CD14-positive monocyte (primary cell): ENCODE results near the gene EPN3. TPM values are rescaled to one million over a fixed set of nuclear protein-coding genes. Genes with fewer than 3 reads are reported as not detected.

ENCODE experiments used
- DNase-seq, 3 donors: peaks; one replicate each; pipeline ENCODE4 v3.0.0-alpha.2; 2011 to 2022
- H2AFZ ChIP-seq: 2 replicates; pipeline ENCODE4 v1.6.0; 2012; ENCODE audit warnings: mild to moderate bottlenecking, low read depth, low read length, inconsistent platforms; ENCODE audit not compliant: insufficient read depth, poor library complexity, severe bottlenecking
- H3K27ac ChIP-seq, 2 donors: 1 replicate in 1 of 2; 2 replicates in 1 of 2; pipeline ENCODE4 v1.5.1; 2012 to 2013; ENCODE audit warnings: low read length in 2 of 2, control low read depth in 1 of 2, inconsistent platforms in 1 of 2, low read depth in 1 of 2, mild to moderate bottlenecking in 1 of 2
- H3K27me3 ChIP-seq, 2 donors: one replicate each; pipeline versions ENCODE4 v1.6.0 to v1.6.1; 2011 to 2013; ENCODE audit warnings: low read length in 2 of 2; ENCODE audit not compliant: control insufficient read depth in 2 of 2, insufficient read depth in 2 of 2
- H3K36me3 ChIP-seq, 2 donors: replicated peaks in 1 of 2; 1 replicate in 1 of 2; 2 replicates in 1 of 2; pipeline versions ENCODE4 v1.5.1 to v1.6.1; 2012 to 2013; ENCODE audit warnings: low read length in 2 of 2, control low read depth in 1 of 2, inconsistent platforms in 1 of 2, mild to moderate bottlenecking in 1 of 2; ENCODE audit not compliant: insufficient read depth in 2 of 2, control insufficient read depth in 1 of 2
- H3K4me1 ChIP-seq, 2 donors: 1 replicate in 1 of 2; 2 replicates in 1 of 2; pipeline versions ENCODE4 v1.5.1 to v1.6.1; 2012 to 2013; ENCODE audit warnings: low read length in 2 of 2, control low read depth in 1 of 2, inconsistent platforms in 1 of 2, mild to moderate bottlenecking in 1 of 2, moderate library complexity in 1 of 2; ENCODE audit not compliant: insufficient read depth in 2 of 2, control insufficient read depth in 1 of 2
- H3K4me2 ChIP-seq: replicated peaks from 2 replicates; pipeline ENCODE3; 2012; ENCODE audit warnings: low read length, moderate library complexity, mild to moderate bottlenecking; ENCODE audit not compliant: poor library complexity, severe bottlenecking; ENCODE audit errors: extremely low read depth
- H3K4me3 ChIP-seq, 3 experiments: fragments of 200-600 bp in 1 of 3; sonication (generic) in 1 of 3; replicated peaks in 1 of 3; 1 replicate in 2 of 3; 2 replicates in 1 of 3; pipeline ENCODE4 v1.5.1; 2011 to 2013; ENCODE audit warnings: low read length in 3 of 3, mild to moderate bottlenecking in 3 of 3, control low read depth in 2 of 3, low read depth in 2 of 3, inconsistent platforms in 1 of 3, moderate library complexity in 1 of 3
- H3K79me2 ChIP-seq: 2 replicates; pipeline ENCODE4 v1.6.0; 2012; ENCODE audit warnings: mild to moderate bottlenecking, control low read depth, inconsistent platforms, low read length, moderate library complexity; ENCODE audit not compliant: insufficient read depth
- H3K9ac ChIP-seq: 2 replicates; pipeline ENCODE4 v1.6.0; 2017; ENCODE audit warnings: low read length, mild to moderate bottlenecking; ENCODE audit not compliant: insufficient read depth, poor library complexity, severe bottlenecking
- H3K9me3 ChIP-seq, 2 donors: replicated peaks in 1 of 2; 1 replicate in 1 of 2; 2 replicates in 1 of 2; pipeline versions ENCODE4 v1.5.1 to v1.6.1; 2012 to 2013; ENCODE audit warnings: low read length in 2 of 2, control low read depth in 1 of 2; ENCODE audit not compliant: control insufficient read depth in 1 of 2, insufficient read depth in 1 of 2
- H4K20me1 ChIP-seq: 2 replicates; pipeline ENCODE4 v1.6.0; 2012; ENCODE audit warnings: mild to moderate bottlenecking, low read length, control low read depth, moderate library complexity; ENCODE audit not compliant: insufficient read depth
- H3K27ac Mint-ChIP-seq, 7 donors: one replicate each; pipeline ENCODE4 v1.8.0; 2020; ENCODE audit warnings: mild to moderate bottlenecking in 7 of 7, mixed read lengths in 7 of 7, moderate library complexity in 6 of 7, inconsistent platforms in 2 of 7
- H3K27me3 Mint-ChIP-seq, 3 donors: one replicate each; pipeline ENCODE4 v1.8.0; 2021 to 2022; ENCODE audit warnings: low read depth in 3 of 3, mild to moderate bottlenecking in 3 of 3, mixed read lengths in 3 of 3, moderate library complexity in 3 of 3, inconsistent platforms in 1 of 3
- H3K36me3 Mint-ChIP-seq, 2 donors: one replicate each; pipeline ENCODE4 v1.8.0; 2020; ENCODE audit warnings: mixed read lengths in 2 of 2, inconsistent platforms in 1 of 2, mild to moderate bottlenecking in 1 of 2
- H3K4me1 Mint-ChIP-seq: one replicate; pipeline ENCODE4 v1.8.0; 2020; ENCODE audit warnings: mild to moderate bottlenecking, mixed read lengths
- H3K4me3 Mint-ChIP-seq, 2 donors: one replicate each; pipeline ENCODE4 v1.8.0; 2020; ENCODE audit warnings: mild to moderate bottlenecking in 2 of 2, mixed read lengths in 2 of 2, moderate library complexity in 1 of 2
- H3K9me3 Mint-ChIP-seq, 7 donors: one replicate each; pipeline ENCODE4 v1.8.0; 2020 to 2022; ENCODE audit warnings: mixed read lengths in 7 of 7, mild to moderate bottlenecking in 6 of 7, moderate library complexity in 6 of 7, inconsistent platforms in 2 of 7
- WGBS: methylation state at CpG from one replicate; pipeline ENCODE4 v1.1.5; 2013; ENCODE audit warnings: missing lambda C conversion rate; ENCODE audit not compliant: insufficient coverage; 5-methylcytosine and 5-hydroxymethylcytosine counted together
- intact Hi-C, 2 donors: fragments of 100-400 bp; cut with micrococcal nuclease; formaldehyde crosslinking; loops; one replicate each; pipeline versions ENCODE4 v1.15.0 to v1.15.1; 2023
- polyA plus RNA-seq, 3 donors: library from polyadenylated mRNA; depleted of rRNA in 1 of 3; unstranded in 2 of 3; stranded (reverse) in 1 of 3; fragments of 300-500 nt in 2 of 3; fragments of >200 nt in 1 of 3; fragmentation: Illumina TruSeq in 2 of 3; gene quantifications; 1 replicate in 2 of 3; 2 replicates in 1 of 3; pipeline ENCODE4 v1.2.3, GENCODE V29; 2012 to 2021
- TF ChIP-seq, protein P1 (sequence below): fragments of 200-600 bp; IDR thresholded peaks from one replicate; pipeline ENCODE4 v1.8.0; 2022; ENCODE audit warnings: antibody characterized with exemption, mild to moderate bottlenecking

The EPN3 gene
- polyA plus RNA-seq, 3 donors = not detected

DNA sequence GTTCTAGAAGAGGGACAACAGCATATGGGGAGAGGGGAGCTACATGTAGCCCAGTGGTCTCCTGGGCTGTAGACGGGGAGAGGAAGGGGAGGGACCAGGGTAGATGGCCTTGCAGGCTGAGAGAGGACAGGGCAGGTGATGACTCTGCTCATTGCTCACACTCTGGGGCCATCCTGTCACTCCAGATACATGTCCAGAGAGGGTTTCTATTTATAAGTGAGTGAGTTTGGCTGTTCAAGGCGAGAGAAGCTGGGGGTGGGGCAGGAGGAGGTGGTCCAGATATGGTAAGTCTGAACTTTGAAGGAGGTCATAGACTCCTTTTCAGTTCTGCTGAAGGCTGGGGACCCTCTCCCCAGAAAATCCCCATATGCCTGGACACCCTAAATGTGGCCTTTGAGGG is 50.2 kb downstream of the EPN3 start:
- H3K27me3 Mint-ChIP-seq = peaks cover 18 to 27% (median 22%) of the 10 kb centered on the region in 3 donors
- TF ChIP-seq, protein P1, sequence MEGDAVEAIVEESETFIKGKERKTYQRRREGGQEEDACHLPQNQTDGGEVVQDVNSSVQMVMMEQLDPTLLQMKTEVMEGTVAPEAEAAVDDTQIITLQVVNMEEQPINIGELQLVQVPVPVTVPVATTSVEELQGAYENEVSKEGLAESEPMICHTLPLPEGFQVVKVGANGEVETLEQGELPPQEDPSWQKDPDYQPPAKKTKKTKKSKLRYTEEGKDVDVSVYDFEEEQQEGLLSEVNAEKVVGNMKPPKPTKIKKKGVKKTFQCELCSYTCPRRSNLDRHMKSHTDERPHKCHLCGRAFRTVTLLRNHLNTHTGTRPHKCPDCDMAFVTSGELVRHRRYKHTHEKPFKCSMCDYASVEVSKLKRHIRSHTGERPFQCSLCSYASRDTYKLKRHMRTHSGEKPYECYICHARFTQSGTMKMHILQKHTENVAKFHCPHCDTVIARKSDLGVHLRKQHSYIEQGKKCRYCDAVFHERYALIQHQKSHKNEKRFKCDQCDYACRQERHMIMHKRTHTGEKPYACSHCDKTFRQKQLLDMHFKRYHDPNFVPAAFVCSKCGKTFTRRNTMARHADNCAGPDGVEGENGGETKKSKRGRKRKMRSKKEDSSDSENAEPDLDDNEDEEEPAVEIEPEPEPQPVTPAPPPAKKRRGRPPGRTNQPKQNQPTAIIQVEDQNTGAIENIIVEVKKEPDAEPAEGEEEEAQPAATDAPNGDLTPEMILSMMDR = no peak
- Histone ChIP-seq H3K9me3 (no peaks in the 10 kb centered on the region), H3K36me3 (no peaks in the 10 kb centered on the region), H3K79me2 (no peaks in the 10 kb centered on the region), H3K4me3 (no peak overlapping the region), H2AFZ (no peak overlapping the region), H4K20me1 (no peaks in the 10 kb centered on the region), H3K4me1 (no peaks in the 10 kb centered on the region), H3K4me2 (no peak overlapping the region), H3K9ac (no peak overlapping the region), H3K27me3 (no peaks in the 10 kb centered on the region), H3K27ac (no peak overlapping the region)
- WGBS = 67% methylated on average over 1 of the region's 2 CpGs
- H3K4me3 Mint-ChIP-seq = no peak overlapping the region
- H3K27ac Mint-ChIP-seq = no peak overlapping the region
- intact Hi-C loops = no loop called here
- no peaks in the 10 kb centered on the region for H3K36me3 Mint-ChIP-seq
- H3K9me3 Mint-ChIP-seq = peaks cover 0 to 1% (median 0%) of the 10 kb centered on the region in 7 donors
- H3K4me1 Mint-ChIP-seq = no peaks in the 10 kb centered on the region
- DNase-seq = no peak

DNA sequence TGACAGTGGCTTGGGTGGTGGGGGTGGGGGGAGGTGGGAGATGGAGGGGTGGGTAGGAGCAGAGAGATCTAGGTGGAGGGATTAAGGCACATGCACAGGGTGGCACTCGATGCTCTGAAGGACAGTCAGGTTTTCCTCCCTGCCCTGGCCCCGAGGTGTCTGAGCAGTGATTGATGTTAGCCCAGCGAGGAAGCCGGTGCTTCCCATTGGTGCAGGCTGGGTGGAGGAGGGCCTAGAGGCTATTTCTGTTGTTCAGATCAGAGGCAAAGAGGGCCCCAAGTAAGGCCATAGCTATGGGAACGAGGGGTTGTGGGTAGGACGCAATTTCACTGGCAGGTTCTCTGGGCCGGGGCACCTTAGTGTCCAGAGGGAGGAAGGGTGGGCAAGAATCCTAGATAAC is 51.1 kb downstream of the EPN3 start:
- Histone ChIP-seq H3K9ac (no peak overlapping the region), H3K27me3 (no peaks in the 10 kb centered on the region), H3K4me1 (no peaks in the 10 kb centered on the region), H3K4me3 (no peak overlapping the region), H4K20me1 (no peaks in the 10 kb centered on the region), H3K36me3 (no peaks in the 10 kb centered on the region), H2AFZ (no peak overlapping the region), H3K27ac (no peak overlapping the region), H3K4me2 (no peak overlapping the region), H3K79me2 (no peaks in the 10 kb centered on the region), H3K9me3 (no peaks in the 10 kb centered on the region)
- intact Hi-C loops = no loop called here
- no peaks in the 10 kb centered on the region for H3K4me1 Mint-ChIP-seq
- TF ChIP-seq, protein P1 = no peak
- no peaks in the 10 kb centered on the region for H3K36me3 Mint-ChIP-seq
- peaks cover 0 to 1% (median 0%) of the 10 kb centered on the region in 7 donors for H3K9me3 Mint-ChIP-seq
- H3K4me3 Mint-ChIP-seq = no peak overlapping the region
- no peak overlapping the region for H3K27ac Mint-ChIP-seq
- peaks cover 17 to 27% (median 22%) of the 10 kb centered on the region in 3 donors for H3K27me3 Mint-ChIP-seq
- 63% methylated on average over 6 of the region's 7 CpGs for WGBS
- DNase-seq = no peak
